ENCODE data around the gene YJEFN3. TPM values are rescaled to one million over a fixed set of nuclear protein-coding genes. Genes with fewer than 3 reads are reported as not detected.

YJEFN3 gene
- total RNA-seq, 4 donors from 2014 or later = 1.1 to 12.0 (median 1.7) TPM

DNA sequence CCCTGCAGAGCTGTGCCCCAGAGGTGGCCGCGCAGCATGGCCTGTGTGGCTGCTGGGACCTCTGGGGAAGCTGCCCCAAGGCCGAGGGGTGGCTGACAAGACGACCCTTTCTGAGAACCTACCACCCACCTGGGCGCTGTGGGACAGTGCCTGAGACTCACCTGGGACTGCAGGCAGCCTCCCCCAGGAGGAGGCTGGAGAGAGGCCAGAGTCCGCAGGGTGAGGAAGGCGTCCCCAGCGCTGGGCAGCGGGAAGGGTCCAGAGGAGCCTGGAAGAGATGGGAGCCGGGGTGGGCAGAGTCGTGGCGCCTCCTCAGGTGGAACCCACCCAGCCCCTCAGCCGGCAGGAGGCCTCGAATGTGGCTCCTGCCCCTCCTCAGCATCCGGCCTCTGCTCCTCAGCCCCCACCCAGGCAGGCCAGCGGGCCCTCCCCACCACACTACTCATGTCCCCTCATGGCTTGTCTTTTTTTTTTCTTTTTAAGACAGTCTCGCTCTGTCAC is 34.7 kb downstream of the YJEFN3 start:
- TF ChIP-seq EP300 (IDR thresholded peaks at IDR 0.05) (no peak), POLR2AphosphoS5 (IDR thresholded peaks at IDR 0.05) (no peak), CTCF (IDR thresholded peaks at IDR 0.05) (no peak), POLR2A (IDR thresholded peaks at IDR 0.05) (no peak)
- H3K4me3 ChIP-seq = no peak overlapping the region
- no peak overlapping the region for H3K27ac ChIP-seq
- WGBS = 91% methylated on average over 9 of the region's 17 CpGs
- DNase-seq (ENCODE audit: low spot score in 2 of 2) = no peak
- no peaks in the 10 kb centered on the region for H3K36me3 ChIP-seq
- no peaks in the 10 kb centered on the region for H3K9me3 ChIP-seq
- no peaks in the 10 kb centered on the region for H3K27me3 ChIP-seq
- no peaks in the 10 kb centered on the region for H3K4me1 ChIP-seq

- no peaks in the 10 kb centered on the region for H3K27me3 ChIP-seq
- DNase-seq (ENCODE audit: low spot score in 2 of 2) = no peak
- H3K27ac ChIP-seq = no peak overlapping the region
- 83% methylated on average over 7 of the region's 7 CpGs for WGBS
- no peaks in the 10 kb centered on the region for H3K4me1 ChIP-seq
- no peak overlapping the region for H3K4me3 ChIP-seq
- no peak for TF ChIP-seq EP300 (IDR thresholded peaks at IDR 0.05)
- TF ChIP-seq CTCF (IDR thresholded peaks at IDR 0.05) = no peak
- TF ChIP-seq POLR2A (IDR thresholded peaks at IDR 0.05) = no peak
- no peak for TF ChIP-seq POLR2AphosphoS5 (IDR thresholded peaks at IDR 0.05)
- H3K9me3 ChIP-seq = no peaks in the 10 kb centered on the region
- H3K36me3 ChIP-seq = peaks cover 6% of the 10 kb centered on the region
Observed at GRCh38 chr19:19566306-19566705, 37.6 kb downstream of the YJEFN3 start.

GRCh38 chr19:19567391-19567790 is 38.7 kb downstream of the YJEFN3 start:
- H3K4me1 ChIP-seq = no peaks in the 10 kb centered on the region

DNA sequence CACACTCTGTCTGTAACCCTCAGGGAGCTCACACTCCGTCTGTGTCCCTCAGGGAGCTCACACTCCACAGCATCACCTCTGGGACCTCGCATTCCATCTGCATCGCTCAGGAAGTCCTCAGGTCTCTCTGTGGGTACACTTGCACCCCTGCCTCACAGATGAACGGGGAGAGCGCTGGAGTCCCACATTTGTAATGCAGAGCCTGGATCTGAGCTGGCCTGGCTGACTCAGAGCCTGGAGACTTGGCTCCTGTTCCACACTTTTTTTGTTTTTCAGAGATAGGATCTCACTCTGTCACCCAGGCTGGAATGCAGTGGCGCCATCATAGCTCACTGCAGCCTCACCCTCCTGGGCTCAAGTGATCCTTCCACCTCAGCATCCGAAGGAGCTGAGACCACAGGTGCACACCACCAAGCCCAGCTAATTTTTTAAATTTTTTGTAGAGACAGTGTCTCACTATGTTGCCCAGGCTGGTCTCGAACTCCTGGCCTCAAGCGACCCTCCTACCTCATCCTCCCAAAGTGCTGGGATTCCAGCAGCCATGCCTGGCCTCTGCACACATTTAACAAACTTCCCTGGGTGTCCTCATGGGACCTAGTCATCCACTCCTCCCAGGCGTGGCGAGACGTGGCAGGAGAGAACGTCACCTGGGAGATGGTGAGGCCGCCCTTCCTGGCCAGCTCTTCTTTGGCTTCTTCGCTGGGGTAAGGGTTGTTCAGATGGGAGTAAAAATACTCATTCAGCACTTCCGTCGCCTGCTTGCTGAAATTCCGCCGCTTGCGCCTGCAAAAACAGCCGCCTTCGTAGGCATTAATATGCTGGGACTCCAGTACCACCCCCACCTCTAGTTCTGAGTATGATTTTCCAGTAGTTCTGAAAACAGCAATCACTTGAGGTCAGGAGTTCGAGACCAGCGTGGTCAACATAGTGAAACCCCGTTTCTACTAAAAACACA is 40.4 kb downstream of the YJEFN3 start:
- H3K4me3 ChIP-seq = no peak overlapping the region
- no peaks in the 10 kb centered on the region for H3K9me3 ChIP-seq
- H3K4me1 ChIP-seq = no peaks in the 10 kb centered on the region
- 82% methylated on average over 19 of the region's 25 CpGs for WGBS
- peaks cover 6% of the 10 kb centered on the region for H3K36me3 ChIP-seq
- TF ChIP-seq CTCF (IDR thresholded peaks at IDR 0.05) (no peak), EP300 (IDR thresholded peaks at IDR 0.05) (no peak), POLR2A (IDR thresholded peaks at IDR 0.05) (no peak), POLR2AphosphoS5 (IDR thresholded peaks at IDR 0.05) (no peak)
- no peak for DNase-seq (ENCODE audit: low spot score in 2 of 2)
- H3K27ac ChIP-seq = no peak overlapping the region
- no peaks in the 10 kb centered on the region for H3K27me3 ChIP-seq

More at GRCh38 chr19:19567391-19567790, 38.7 kb downstream of the YJEFN3 start:
- Histone ChIP-seq H3K4me3 (no peak overlapping the region), H3K9me3 (no peaks in the 10 kb centered on the region), H3K36me3 (peaks cover 6% of the 10 kb centered on the region), H3K27ac (no peak overlapping the region), H3K27me3 (no peaks in the 10 kb centered on the region)
- no peak for TF ChIP-seq POLR2A (IDR thresholded peaks at IDR 0.05)
- TF ChIP-seq CTCF (IDR thresholded peaks at IDR 0.05) = no peak
- TF ChIP-seq EP300 (IDR thresholded peaks at IDR 0.05) = no peak
- TF ChIP-seq POLR2AphosphoS5 (IDR thresholded peaks at IDR 0.05) = no peak
- 83% methylated on average over 3 of the region's 3 CpGs for WGBS
- no peak for DNase-seq (ENCODE audit: low spot score in 2 of 2)

GRCh38 chr19:19570571-19570970 is 41.9 kb downstream of the YJEFN3 start:
- H3K36me3 ChIP-seq = peaks cover 6% of the 10 kb centered on the region
- no peak for TF ChIP-seq EP300 (IDR thresholded peaks at IDR 0.05)
- TF ChIP-seq CTCF (IDR thresholded peaks at IDR 0.05) = no peak
- no peak for TF ChIP-seq POLR2AphosphoS5 (IDR thresholded peaks at IDR 0.05)
- TF ChIP-seq POLR2A (IDR thresholded peaks at IDR 0.05) = no peak
- no peaks in the 10 kb centered on the region for H3K27me3 ChIP-seq
- no peak overlapping the region for H3K4me3 ChIP-seq
- H3K27ac ChIP-seq = no peak overlapping the region
- no peaks in the 10 kb centered on the region for H3K9me3 ChIP-seq
- 92% methylated on average over 10 of the region's 10 CpGs for WGBS
- no peak for DNase-seq (ENCODE audit: low spot score in 2 of 2)
- no peaks in the 10 kb centered on the region for H3K4me1 ChIP-seq
